IMR-90 (cell line): ENCODE results near the gene WBP2NL. TPM values are rescaled to one million over a fixed set of nuclear protein-coding genes. Genes with fewer than 3 reads are reported as not detected.

Experiments used
- ATAC-seq: fragments of 200-7000 bp; cut with Tn5 transposase; 2 replicates; pipeline ENCODE4 v1.9.1; 2020; ENCODE audit warnings: low read depth, mild to moderate bottlenecking, moderate library complexity
- BruUV-seq: library from RNA; stranded (reverse); fragments of 400-500 nt; replicated peaks from 2 replicates; lab custom pipeline; 2021; lab: Mats Ljungman, UMichigan
- CTCF ChIA-PET: fragments of 300-600 bp; formaldehyde crosslinking; extraction: SDS; loops from one replicate; lab custom pipeline; 2021; ENCODE audit warnings: antibody characterized with exemption; lab: Yijun Ruan, JAX
- POLR2A ChIA-PET: fragments of 300-600 bp; sonication (Branson Sonifier 250); formaldehyde crosslinking; loops from one replicate; lab custom pipeline; 2022; ENCODE audit warnings: antibody characterized with exemption; ENCODE audit not compliant: unreplicated experiment; lab: Charles Lee
- DNase-seq: peaks from one replicate; pipeline ENCODE4 v3.0.0; 2013
- H2AFZ ChIP-seq: replicated peaks from 2 replicates; pipeline ENCODE3; 2013; ENCODE audit warnings: low read length, mild to moderate bottlenecking; ENCODE audit not compliant: poor library complexity
- H2AK5ac ChIP-seq: 2 replicates; pipeline ENCODE4 v1.6.1; 2013; ENCODE audit warnings: low read depth, low read length, inconsistent platforms
- H2AK9ac ChIP-seq: replicated peaks from 2 replicates; pipeline ENCODE3; 2013; ENCODE audit warnings: mild to moderate bottlenecking, low read depth, low read length, moderate library complexity; ENCODE audit not compliant: poor library complexity
- H2BK120ac ChIP-seq: 2 replicates; pipeline ENCODE4 v1.6.1; 2013; ENCODE audit warnings: low read depth, low read length, inconsistent platforms
- H2BK15ac ChIP-seq: 3 replicates; pipeline ENCODE4 v1.6.1; 2013; ENCODE audit warnings: low read depth, low read length, inconsistent platforms
- H2BK20ac ChIP-seq: 2 replicates; pipeline ENCODE4 v1.6.1; 2013; ENCODE audit warnings: low read depth, mild to moderate bottlenecking, inconsistent platforms, low read length, moderate library complexity
- H2BK5ac ChIP-seq: 2 replicates; pipeline ENCODE4 v1.6.1; 2013; ENCODE audit warnings: mild to moderate bottlenecking, low read depth, low read length, inconsistent platforms; ENCODE audit not compliant: poor library complexity, severe bottlenecking
- H3K14ac ChIP-seq: replicated peaks from 2 replicates; pipeline ENCODE4 v1.6.1; 2013; ENCODE audit warnings: low read depth, low read length, inconsistent platforms
- H3K18ac ChIP-seq: 2 replicates; pipeline ENCODE4 v1.6.1; 2013; ENCODE audit warnings: low read depth, low read length, control low read depth
- H3K23ac ChIP-seq: 2 replicates; pipeline ENCODE4 v1.6.1; 2013; ENCODE audit warnings: low read depth, low read length, inconsistent platforms
- H3K27ac ChIP-seq: 2 replicates; pipeline ENCODE4 v1.5.1; 2013; ENCODE audit warnings: mild to moderate bottlenecking, control low read depth, low read length; ENCODE audit not compliant: insufficient read depth
- H3K27me3 ChIP-seq: 2 replicates; pipeline ENCODE4 v1.6.1; 2013; ENCODE audit warnings: low read length; ENCODE audit not compliant: control insufficient read depth, insufficient read depth
- H3K36me3 ChIP-seq: 2 replicates; pipeline ENCODE4 v1.6.1; 2013; ENCODE audit warnings: low read length, mixed read lengths; ENCODE audit not compliant: control insufficient read depth, insufficient read depth
- H3K4ac ChIP-seq: 2 replicates; pipeline ENCODE4 v1.6.1; 2013; ENCODE audit warnings: low read depth, low read length, inconsistent platforms
- H3K4me1 ChIP-seq: 2 replicates; pipeline ENCODE4 v1.6.1; 2013; ENCODE audit warnings: low read length, mixed read lengths; ENCODE audit not compliant: control insufficient read depth, insufficient read depth
- H3K4me2 ChIP-seq: 2 replicates; pipeline ENCODE4 v1.6.1; 2013; ENCODE audit warnings: low read depth, mild to moderate bottlenecking, control low read depth, low read length, moderate library complexity
- H3K4me3 ChIP-seq: 2 replicates; pipeline ENCODE4 v1.5.1; 2013; ENCODE audit warnings: low read depth, mild to moderate bottlenecking, control low read depth, low read length, moderate library complexity; ENCODE audit not compliant: insufficient read depth
- H3K56ac ChIP-seq: 2 replicates; pipeline ENCODE4 v1.6.1; 2013; ENCODE audit warnings: low read length, inconsistent platforms; ENCODE audit not compliant: insufficient read depth; ENCODE audit errors: extremely low read depth
- H3K79me1 ChIP-seq, 2 experiments: 2 replicates each; pipeline ENCODE4 v1.6.1; 2013; ENCODE audit warnings: low read length in 2 of 2, inconsistent platforms in 1 of 2, low read depth in 1 of 2
- H3K9ac ChIP-seq: 2 replicates; pipeline ENCODE4 v1.6.1; 2013; ENCODE audit warnings: low read depth, low read length, control low read depth
- H3K9me1 ChIP-seq: 2 replicates; pipeline ENCODE4 v1.6.1; 2013; ENCODE audit warnings: low read length, inconsistent platforms; ENCODE audit not compliant: insufficient read depth
- H3K9me3 ChIP-seq: 2 replicates; pipeline ENCODE4 v1.6.1; 2013; ENCODE audit warnings: low read length; ENCODE audit not compliant: control insufficient read depth, insufficient read depth
- H4K20me1 ChIP-seq: 2 replicates; pipeline ENCODE4 v1.6.1; 2013; ENCODE audit warnings: low read length, inconsistent platforms; ENCODE audit not compliant: insufficient read depth
- H4K5ac ChIP-seq: 2 replicates; pipeline ENCODE4 v1.6.1; 2013; ENCODE audit warnings: mild to moderate bottlenecking, low read depth, low read length, control low read depth
- H4K8ac ChIP-seq, 2 experiments: 2 replicates each; pipeline ENCODE4 v1.6.1; 2013; ENCODE audit warnings: low read depth in 2 of 2, low read length in 2 of 2, control low read depth in 1 of 2, inconsistent platforms in 1 of 2
- H4K91ac ChIP-seq: 2 replicates; pipeline ENCODE4 v1.6.1; 2013; ENCODE audit warnings: low read depth, low read length, inconsistent platforms; ENCODE audit not compliant: insufficient read depth
- BHLHE40 ChIP-seq: fragments of 150-350 bp; IDR thresholded peaks from 2 replicates; pipeline ENCODE4 v1.6.1; 2016; ENCODE audit warnings: mild to moderate bottlenecking, low read depth, low read length
- CEBPB ChIP-seq: IDR thresholded peaks from 2 replicates; pipeline ENCODE4 v1.6.1; 2012; ENCODE audit warnings: low read depth, low read length, improper control_type of control experiment
- CHD1 ChIP-seq: IDR thresholded peaks from 2 replicates; pipeline ENCODE4 v1.6.1; 2012; ENCODE audit warnings: low read depth, low read length, improper control_type of control experiment
- FOS ChIP-seq: fragments of 150-350 bp; IDR thresholded peaks from 2 replicates; pipeline ENCODE4 v1.6.1; 2016; ENCODE audit warnings: low read depth, low read length
- MAFK ChIP-seq: IDR thresholded peaks from 2 replicates; pipeline ENCODE4 v1.6.1; 2012; ENCODE audit warnings: low read depth, low read length, improper control_type of control experiment
- MAZ ChIP-seq: IDR thresholded peaks from 2 replicates; pipeline ENCODE4 v1.6.1; 2012; ENCODE audit warnings: low read depth, mild to moderate bottlenecking, low read length, improper control_type of control experiment, moderate library complexity, borderline replicate concordance
- MXI1 ChIP-seq: IDR thresholded peaks from 2 replicates; pipeline ENCODE4 v1.6.1; 2012; ENCODE audit warnings: low read depth, mild to moderate bottlenecking, low read length, moderate library complexity, borderline replicate concordance
- NFE2L2 ChIP-seq: fragments of 150-350 bp; IDR thresholded peaks from 2 replicates; pipeline ENCODE4 v1.6.1; 2016; ENCODE audit warnings: low read depth, mild to moderate bottlenecking, low read length
- POLR2A ChIP-seq: IDR thresholded peaks from 2 replicates; pipeline ENCODE4 v1.6.1; 2012; ENCODE audit warnings: mild to moderate bottlenecking, low read depth, low read length
- RAD21 ChIP-seq: IDR thresholded peaks from 2 replicates; pipeline ENCODE4 v1.6.1; 2012; ENCODE audit warnings: low read length, improper control_type of control experiment
- RCOR1 ChIP-seq: IDR thresholded peaks from 2 replicates; pipeline ENCODE4 v1.6.1; 2012; ENCODE audit warnings: mild to moderate bottlenecking, low read length, improper control_type of control experiment; ENCODE audit not compliant: insufficient replicate concordance
- RFX5 ChIP-seq: IDR thresholded peaks from 2 replicates; pipeline ENCODE4 v1.8.0; 2012; ENCODE audit warnings: low read depth, mild to moderate bottlenecking, low read length, moderate library complexity
- SMC3 ChIP-seq: fragments of 150-350 bp; IDR thresholded peaks from 2 replicates; pipeline ENCODE4 v1.6.1; 2016; ENCODE audit warnings: low read depth, mild to moderate bottlenecking, antibody characterized with exemption, low read length, moderate library complexity
- WGBS, 2 experiments: methylation state at CpG; one replicate each; pipeline versions ENCODE4 v1.1.5 to v1.1.7; 2013; ENCODE audit warnings: missing lambda C conversion rate in 2 of 2; ENCODE audit not compliant: insufficient read length in 1 of 2; ENCODE audit errors: extremely low coverage in 2 of 2; 5-methylcytosine and 5-hydroxymethylcytosine counted together
- dilution Hi-C: fragments of 300-500 bp; cut with HindIII; formaldehyde crosslinking; loops from one replicate; pipeline ENCODE4 v1.14.3; 2018; ENCODE audit warnings: low sequenced_read_pairs; ENCODE audit not compliant: unreplicated experiment
- in situ Hi-C: fragments of 300-500 bp; cut with MboI; formaldehyde crosslinking; loops from 3 replicates; pipeline ENCODE4 v1.14.3; 2019; ENCODE audit warnings: low sequenced_read_pairs, inconsistent platforms, mixed read lengths
- intact Hi-C: fragments of 100-400 bp; cut with micrococcal nuclease; formaldehyde crosslinking; loops from 2 replicates; pipeline ENCODE4 v1.10.0; 2022
- polyA plus RNA-seq, 3 experiments: library from polyadenylated mRNA; depleted of rRNA; stranded (reverse); fragments of >200 nt; gene quantifications; 2 replicates each; pipeline ENCODE4 v1.2.3, GENCODE V29; 2012; ENCODE audit warnings: low replicate concordance in 1 of 3
- total RNA-seq: library from RNA; depleted of rRNA; stranded (reverse); fragments of >200 nt; gene quantifications from 2 replicates; pipeline ENCODE4 v1.2.3, GENCODE V29; 2012
- TF ChIP-seq, protein P1 (sequence below): fragments of 150-350 bp; IDR thresholded peaks from 2 replicates; pipeline ENCODE4 v1.6.1; 2016; ENCODE audit warnings: low read depth, mild to moderate bottlenecking, low read length, moderate library complexity, borderline replicate concordance
- TF ChIP-seq, protein P2 (sequence below): fragments of 150-350 bp; IDR thresholded peaks from 2 replicates; pipeline ENCODE4 v1.6.1; 2017; ENCODE audit warnings: mild to moderate bottlenecking, antibody characterized with exemption, low read length, low read depth

Gene WBP2NL
- total and polyA plus RNA-seq, 2 of the 4 experiments (the other 2 are of a cell fraction) = not detected

DNA sequence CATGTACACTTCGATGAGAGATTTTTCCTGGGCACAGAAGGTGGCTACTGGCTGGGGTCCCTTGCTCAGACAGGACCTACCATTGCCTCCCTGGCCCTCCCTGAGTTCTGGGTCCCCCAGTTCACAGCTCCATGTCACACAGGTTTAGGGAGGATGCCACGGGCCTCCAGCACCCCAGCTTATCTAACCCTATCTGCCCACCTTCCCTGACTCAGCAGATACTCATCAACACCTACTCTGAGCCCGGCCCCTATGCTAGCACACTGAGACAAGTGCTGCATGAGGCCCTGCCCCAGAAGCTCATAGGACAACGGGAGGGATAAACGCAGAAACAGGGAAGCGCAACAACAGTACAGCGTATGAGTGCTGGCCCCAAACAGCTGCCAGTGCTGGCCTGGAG is 62.5 kb downstream of the WBP2NL start:
- H3K9me3 ChIP-seq = no peaks in the 10 kb centered on the region
- no peak overlapping the region for H2BK20ac ChIP-seq
- H3K9me1 ChIP-seq = no peaks in the 10 kb centered on the region
- TF ChIP-seq FOS = no peak
- TF ChIP-seq RAD21 = no peak
- TF ChIP-seq NFE2L2 = no peak
- TF ChIP-seq, protein P1, sequence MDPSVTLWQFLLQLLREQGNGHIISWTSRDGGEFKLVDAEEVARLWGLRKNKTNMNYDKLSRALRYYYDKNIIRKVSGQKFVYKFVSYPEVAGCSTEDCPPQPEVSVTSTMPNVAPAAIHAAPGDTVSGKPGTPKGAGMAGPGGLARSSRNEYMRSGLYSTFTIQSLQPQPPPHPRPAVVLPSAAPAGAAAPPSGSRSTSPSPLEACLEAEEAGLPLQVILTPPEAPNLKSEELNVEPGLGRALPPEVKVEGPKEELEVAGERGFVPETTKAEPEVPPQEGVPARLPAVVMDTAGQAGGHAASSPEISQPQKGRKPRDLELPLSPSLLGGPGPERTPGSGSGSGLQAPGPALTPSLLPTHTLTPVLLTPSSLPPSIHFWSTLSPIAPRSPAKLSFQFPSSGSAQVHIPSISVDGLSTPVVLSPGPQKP = no peak
- TF ChIP-seq CHD1 = no peak
- TF ChIP-seq MXI1 = no peak
- no peak for TF ChIP-seq POLR2A
- TF ChIP-seq BHLHE40 = no peak
- no peak for TF ChIP-seq MAFK
- no peak for TF ChIP-seq RFX5
- no peak for TF ChIP-seq CEBPB
- no peak for TF ChIP-seq SMC3
- no peak for TF ChIP-seq RCOR1
- TF ChIP-seq MAZ = no peak
- TF ChIP-seq, protein P2, sequence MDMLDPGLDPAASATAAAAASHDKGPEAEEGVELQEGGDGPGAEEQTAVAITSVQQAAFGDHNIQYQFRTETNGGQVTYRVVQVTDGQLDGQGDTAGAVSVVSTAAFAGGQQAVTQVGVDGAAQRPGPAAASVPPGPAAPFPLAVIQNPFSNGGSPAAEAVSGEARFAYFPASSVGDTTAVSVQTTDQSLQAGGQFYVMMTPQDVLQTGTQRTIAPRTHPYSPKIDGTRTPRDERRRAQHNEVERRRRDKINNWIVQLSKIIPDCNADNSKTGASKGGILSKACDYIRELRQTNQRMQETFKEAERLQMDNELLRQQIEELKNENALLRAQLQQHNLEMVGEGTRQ = no peak
- in situ Hi-C loops = no loop called here
- no peak overlapping the region for H3K27ac ChIP-seq
- no peak overlapping the region for H3K18ac ChIP-seq
- intact Hi-C loops = no loop called here
- no peak overlapping the region for H3K4me3 ChIP-seq
- no peak overlapping the region for H2BK5ac ChIP-seq
- dilution Hi-C loops = no loop called here
- H3K4ac ChIP-seq = no peak overlapping the region
- no peaks in the 10 kb centered on the region for H3K4me1 ChIP-seq
- no peaks in the 10 kb centered on the region for H3K79me1 ChIP-seq
- H4K5ac ChIP-seq = no peak overlapping the region
- no peak overlapping the region for H2BK15ac ChIP-seq
- H2AK5ac ChIP-seq = no peak overlapping the region
- POLR2A ChIA-PET = interaction anchor here (0.7 kb wide), 1 partner anchor 364 kb away, joined by 14 read pairs; no protein-coding TSS in a partner anchor
- no peak overlapping the region for H2AK9ac ChIP-seq
- H2BK120ac ChIP-seq = no peak overlapping the region
- H3K4me2 ChIP-seq = no peak overlapping the region
- no peak overlapping the region for H4K91ac ChIP-seq
- H3K56ac ChIP-seq = no peak overlapping the region
- H3K36me3 ChIP-seq = peaks cover 40% of the 10 kb centered on the region
- no peak for DNase-seq
- CTCF ChIA-PET = interaction anchor here (0.6 kb wide), 1 partner anchor 304 kb away, joined by 3 read pairs; no protein-coding TSS in a partner anchor
- no peaks in the 10 kb centered on the region for H4K20me1 ChIP-seq
- H4K8ac ChIP-seq = no peak overlapping the region
- H3K23ac ChIP-seq = no peak overlapping the region
- 80% methylated on average over 1 of the region's 7 CpGs; no CpG with 5 or more reads in 1 of the 2 experiments for WGBS, 2 experiments
- no peak for ATAC-seq
- H3K9ac ChIP-seq = no peak overlapping the region
- no peak overlapping the region for H2AFZ ChIP-seq
- no peak overlapping the region for H3K14ac ChIP-seq
- no TSS peak for BruUV-seq
- no peaks in the 10 kb centered on the region for H3K27me3 ChIP-seq
